K562 (cell line): ENCODE measurements around the gene GDAP1L1.

Experiments
- COPS2 ChIP-seq: fragments of 450-650 bp; conservative IDR thresholded peaks from 2 replicates; pipeline ENCODE4 v1.6.1; 2016; ENCODE audit warnings: mild to moderate bottlenecking, moderate library complexity
- MAZ ChIP-seq, 2 experiments: fragments of 450-650 bp in 1 of 2; sonication (generic) in 1 of 2; formaldehyde crosslinking; IDR thresholded peaks in 1 of 2; conservative IDR thresholded peaks in 1 of 2; 2 replicates each; pipeline versions ENCODE4 v1.4.0 to v1.5.0; 2020; ENCODE audit warnings: mild to moderate bottlenecking in 1 of 2, missing genetic modification reagents in 1 of 2
- SP1 ChIP-seq: sonication (generic); formaldehyde crosslinking; IDR thresholded peaks from 2 replicates; pipeline ENCODE4 v1.8.1; 2022; ENCODE audit warnings: mild to moderate bottlenecking, missing genetic modification reagents

- TF ChIP-seq SP1 = no peak
- no peak for TF ChIP-seq MAZ (CRISPR knock-in tag; conservative IDR thresholded peaks at IDR 0.05 in 1 of 2, IDR thresholded peaks at IDR 0.05 in 1 of 2)
- no peak for TF ChIP-seq COPS2
Measured at GRCh38 chr20:44209686-44210405, 37.3 kb upstream of the GDAP1L1 start.
